Nephron (organoid): ENCODE results near the gene USP1.

Experiments
- H3K27ac Mint-ChIP-seq, 3 experiments: 2 replicates each; pipeline ENCODE4 v1.8.0; 2020; ENCODE audit warnings: mixed read lengths in 3 of 3, mild to moderate bottlenecking in 2 of 3, moderate library complexity in 1 of 3
- H3K27me3 Mint-ChIP-seq: 2 replicates; pipeline ENCODE4 v1.8.0; 2021; ENCODE audit warnings: low read depth, mild to moderate bottlenecking, moderate library complexity, mixed read lengths
- H3K36me3 Mint-ChIP-seq: 2 replicates; pipeline ENCODE4 v1.8.0; 2020; ENCODE audit warnings: low read depth, mixed read lengths
- H3K4me1 Mint-ChIP-seq: 2 replicates; pipeline ENCODE4 v1.8.0; 2020; ENCODE audit warnings: mixed read lengths
- H3K4me3 Mint-ChIP-seq, 3 experiments: 2 replicates each; pipeline ENCODE4 v1.8.0; 2020; ENCODE audit warnings: mild to moderate bottlenecking in 3 of 3, mixed read lengths in 3 of 3, moderate library complexity in 2 of 3
- H3K9me3 Mint-ChIP-seq: 2 replicates; pipeline ENCODE4 v1.8.0; 2020; ENCODE audit warnings: mixed read lengths
- TF ChIP-seq, protein P1 (sequence below), 3 experiments: fragments of 200-600 bp; sonication (generic); IDR thresholded peaks; one replicate each; pipeline ENCODE4 v1.5.0; 2021; ENCODE audit warnings: antibody characterized with exemption in 3 of 3; ENCODE audit not compliant: unreplicated experiment in 3 of 3

The USP1 gene

DNA sequence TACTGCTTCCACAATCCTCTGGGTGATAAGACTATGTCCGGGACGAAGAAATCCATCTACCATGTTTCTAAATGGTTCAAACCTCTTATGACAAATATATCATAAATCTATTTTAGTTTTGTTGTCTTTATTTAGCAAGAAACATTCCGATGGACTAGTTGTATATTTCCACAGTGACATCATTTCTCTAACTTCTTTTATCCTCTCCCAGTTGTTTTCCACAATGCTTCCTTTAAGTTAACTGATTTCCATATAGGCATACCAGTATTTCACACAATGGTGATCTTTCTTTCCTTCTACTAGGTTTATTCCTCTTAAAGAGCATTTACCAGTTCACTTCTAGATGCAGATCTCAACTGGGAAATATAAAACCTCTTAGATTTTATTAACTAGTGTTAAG lies 44.8 kb downstream of the USP1 start:
- Mint-ChIP-seq H3K4me3 (no peak overlapping the region), H3K4me1 (no peaks in the 10 kb centered on the region), H3K36me3 (peaks cover 33% of the 10 kb centered on the region), H3K27ac (no peak overlapping the region), H3K9me3 (no peaks in the 10 kb centered on the region), H3K27me3 (no peaks in the 10 kb centered on the region)
- TF ChIP-seq, protein P1, sequence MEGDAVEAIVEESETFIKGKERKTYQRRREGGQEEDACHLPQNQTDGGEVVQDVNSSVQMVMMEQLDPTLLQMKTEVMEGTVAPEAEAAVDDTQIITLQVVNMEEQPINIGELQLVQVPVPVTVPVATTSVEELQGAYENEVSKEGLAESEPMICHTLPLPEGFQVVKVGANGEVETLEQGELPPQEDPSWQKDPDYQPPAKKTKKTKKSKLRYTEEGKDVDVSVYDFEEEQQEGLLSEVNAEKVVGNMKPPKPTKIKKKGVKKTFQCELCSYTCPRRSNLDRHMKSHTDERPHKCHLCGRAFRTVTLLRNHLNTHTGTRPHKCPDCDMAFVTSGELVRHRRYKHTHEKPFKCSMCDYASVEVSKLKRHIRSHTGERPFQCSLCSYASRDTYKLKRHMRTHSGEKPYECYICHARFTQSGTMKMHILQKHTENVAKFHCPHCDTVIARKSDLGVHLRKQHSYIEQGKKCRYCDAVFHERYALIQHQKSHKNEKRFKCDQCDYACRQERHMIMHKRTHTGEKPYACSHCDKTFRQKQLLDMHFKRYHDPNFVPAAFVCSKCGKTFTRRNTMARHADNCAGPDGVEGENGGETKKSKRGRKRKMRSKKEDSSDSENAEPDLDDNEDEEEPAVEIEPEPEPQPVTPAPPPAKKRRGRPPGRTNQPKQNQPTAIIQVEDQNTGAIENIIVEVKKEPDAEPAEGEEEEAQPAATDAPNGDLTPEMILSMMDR (IDR thresholded peaks at IDR 0.05; ENCODE audit: unreplicated experiment in 3 of 3) = no peak

DNA sequence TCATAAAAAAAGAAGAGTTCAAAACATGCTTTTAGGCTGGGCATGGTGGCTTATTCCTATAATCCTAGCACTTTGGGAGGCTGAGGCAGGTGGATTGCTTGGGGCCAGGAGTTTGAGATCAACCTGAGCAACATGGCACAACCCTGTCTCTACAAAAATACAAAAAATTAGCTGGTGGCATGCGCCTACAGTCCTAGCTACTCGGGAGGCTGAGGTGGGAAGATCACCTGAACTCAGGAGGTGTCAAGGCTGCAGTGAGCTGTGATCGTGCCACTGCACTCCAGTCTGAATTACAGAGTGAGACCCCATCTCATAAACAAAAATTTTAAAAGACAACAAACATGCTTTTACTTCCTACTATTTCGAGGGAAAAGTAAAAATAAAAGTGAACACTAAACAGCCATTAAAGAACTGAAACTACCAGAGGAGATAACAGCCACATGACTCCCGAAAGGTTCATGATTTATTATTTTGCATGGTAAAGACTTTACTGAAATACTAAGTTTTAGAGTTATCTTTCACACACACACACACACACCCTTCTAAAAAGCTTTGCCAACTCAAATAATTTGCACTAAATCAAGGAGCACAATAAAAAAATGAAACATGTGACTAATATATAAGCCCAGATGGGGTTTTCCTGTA lies 48.1 kb downstream of the USP1 start:
- no peak overlapping the region for H3K27ac Mint-ChIP-seq
- H3K4me3 Mint-ChIP-seq = no peak overlapping the region
- no peaks in the 10 kb centered on the region for H3K9me3 Mint-ChIP-seq
- peaks cover 36% of the 10 kb centered on the region for H3K36me3 Mint-ChIP-seq
- no peaks in the 10 kb centered on the region for H3K27me3 Mint-ChIP-seq
- TF ChIP-seq, protein P1 (IDR thresholded peaks at IDR 0.05; ENCODE audit: unreplicated experiment in 3 of 3) = no peak
- H3K4me1 Mint-ChIP-seq = no peaks in the 10 kb centered on the region

DNA sequence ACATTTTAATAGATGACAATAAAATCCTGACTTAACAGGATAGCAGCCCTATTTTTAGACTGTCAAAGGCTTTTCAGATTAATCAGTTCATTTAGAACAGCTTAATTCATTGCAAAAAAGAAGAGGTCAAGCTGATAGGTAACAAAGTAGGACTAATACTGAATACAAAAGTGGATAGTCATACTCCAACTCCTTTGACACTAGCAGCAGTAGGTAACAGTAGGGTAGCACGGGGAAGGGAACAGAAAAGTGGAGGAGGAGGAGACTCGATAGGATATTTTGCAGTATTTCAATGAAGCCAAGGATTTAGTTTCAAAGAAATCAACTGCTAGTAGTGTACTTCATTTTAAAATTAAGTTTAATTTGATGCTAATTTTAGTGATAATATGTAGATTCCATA lies 51.1 kb downstream of the USP1 start:
- no peaks in the 10 kb centered on the region for H3K4me1 Mint-ChIP-seq
- no peak overlapping the region for H3K4me3 Mint-ChIP-seq
- H3K27ac Mint-ChIP-seq = no peak overlapping the region
- TF ChIP-seq, protein P1 (IDR thresholded peaks at IDR 0.05; ENCODE audit: unreplicated experiment in 3 of 3) = no peak
- H3K36me3 Mint-ChIP-seq = peaks cover 37% of the 10 kb centered on the region
- H3K9me3 Mint-ChIP-seq = no peaks in the 10 kb centered on the region
- no peaks in the 10 kb centered on the region for H3K27me3 Mint-ChIP-seq

DNA sequence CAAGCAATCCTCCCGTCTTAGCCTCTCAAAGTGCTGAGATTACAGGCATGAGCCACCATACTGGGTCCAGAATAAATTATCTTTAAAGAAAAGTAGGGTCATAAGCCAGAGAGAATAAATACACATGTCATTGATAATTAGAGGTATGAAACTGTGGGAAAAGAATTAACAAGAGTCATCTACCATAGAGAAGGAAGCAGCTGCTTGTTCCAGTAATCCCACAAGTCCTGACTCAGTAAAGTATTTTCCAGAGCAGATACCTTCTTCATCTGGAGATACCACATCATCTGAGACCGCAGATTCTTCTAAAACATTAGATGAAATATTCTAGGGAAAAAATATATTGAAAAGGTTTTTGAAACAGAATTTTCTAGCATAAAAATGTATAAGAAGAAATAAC lies 55.7 kb downstream of the USP1 start:
- H3K4me3 Mint-ChIP-seq = no peak overlapping the region
- peaks cover 56% of the 10 kb centered on the region for H3K36me3 Mint-ChIP-seq
- no peaks in the 10 kb centered on the region for H3K27me3 Mint-ChIP-seq
- no peak overlapping the region for H3K27ac Mint-ChIP-seq
- no peaks in the 10 kb centered on the region for H3K9me3 Mint-ChIP-seq
- no peaks in the 10 kb centered on the region for H3K4me1 Mint-ChIP-seq
- TF ChIP-seq, protein P1 (IDR thresholded peaks at IDR 0.05; ENCODE audit: unreplicated experiment in 3 of 3) = no peak

DNA sequence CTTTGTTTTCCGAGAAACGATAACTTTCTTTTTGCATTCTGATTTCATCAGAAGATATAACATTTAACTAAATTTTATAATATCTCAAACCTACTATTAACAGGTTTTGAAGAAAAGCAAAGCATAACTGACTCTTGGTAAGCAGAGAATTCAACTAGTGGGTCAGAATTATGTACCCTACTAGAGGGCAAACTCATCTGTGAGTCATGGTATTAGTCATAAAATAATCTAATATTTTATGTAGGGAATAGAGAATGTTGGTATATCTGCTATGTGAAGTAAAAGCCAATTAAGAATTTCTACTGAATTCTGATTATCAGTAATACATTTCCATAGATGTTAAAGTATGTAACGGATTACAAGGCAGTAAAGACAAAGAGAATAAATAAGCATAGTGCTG lies 56.8 kb downstream of the USP1 start:
- TF ChIP-seq, protein P1 (IDR thresholded peaks at IDR 0.05; ENCODE audit: unreplicated experiment in 3 of 3) = no peak
- H3K4me1 Mint-ChIP-seq = no peaks in the 10 kb centered on the region
- H3K4me3 Mint-ChIP-seq = no peak overlapping the region
- peaks cover 59% of the 10 kb centered on the region for H3K36me3 Mint-ChIP-seq
- no peaks in the 10 kb centered on the region for H3K9me3 Mint-ChIP-seq
- H3K27ac Mint-ChIP-seq = no peak overlapping the region
- H3K27me3 Mint-ChIP-seq = no peaks in the 10 kb centered on the region

DNA sequence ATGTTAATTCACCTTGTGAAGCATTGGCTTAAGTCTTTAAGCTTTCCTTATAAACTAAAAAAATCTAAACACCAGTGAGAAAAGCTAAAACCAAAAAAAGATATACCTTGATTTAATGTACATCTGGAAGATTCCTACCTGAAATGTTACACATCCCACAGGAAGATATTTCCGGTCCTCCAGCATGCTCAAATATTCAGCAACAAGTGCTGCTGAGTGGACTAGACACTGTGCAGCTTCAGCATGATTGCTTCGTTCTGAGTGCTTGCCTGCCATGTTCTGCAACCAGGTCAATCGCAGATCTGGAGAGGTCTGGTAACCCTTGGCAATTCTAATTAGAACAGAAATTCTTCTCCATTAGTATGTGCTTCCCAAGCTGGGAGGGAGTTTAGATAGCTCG lies 57.3 kb downstream of the USP1 start:
- TF ChIP-seq, protein P1 (IDR thresholded peaks at IDR 0.05; ENCODE audit: unreplicated experiment in 3 of 3) = no peak

More for the DNA sequence above, 57.3 kb downstream of the USP1 start:
- Mint-ChIP-seq H3K27ac (peak overlapping the region in 1 of 3 experiments; percentile 55), H3K4me3 (no peak overlapping the region), H3K36me3 (peaks cover 60% of the 10 kb centered on the region), H3K9me3 (no peaks in the 10 kb centered on the region), H3K27me3 (no peaks in the 10 kb centered on the region), H3K4me1 (no peaks in the 10 kb centered on the region)
